HUES64 (cell line): ENCODE results near the gene SORL1-AS1.

Experiments used
- H3K27ac ChIP-seq: 2 replicates; pipeline ENCODE4 v1.7.0; 2013; ENCODE audit warnings: low read depth, low read length, inconsistent platforms
- H3K27me3 ChIP-seq: 2 replicates; pipeline ENCODE4 v1.6.1; 2013; ENCODE audit warnings: mild to moderate bottlenecking, low read length; ENCODE audit not compliant: insufficient read depth
- H3K36me3 ChIP-seq: 2 replicates; pipeline ENCODE4 v1.6.1; 2013; ENCODE audit warnings: mild to moderate bottlenecking, low read length; ENCODE audit not compliant: insufficient read depth
- H3K4me1 ChIP-seq: 2 replicates; pipeline ENCODE4 v1.6.1; 2013; ENCODE audit warnings: mild to moderate bottlenecking, low read length, moderate library complexity; ENCODE audit not compliant: insufficient read depth
- H3K4me3 ChIP-seq: 2 replicates; pipeline ENCODE4 v1.5.1; 2013; ENCODE audit warnings: mild to moderate bottlenecking, low read length, moderate library complexity
- H3K9ac ChIP-seq: 2 replicates; pipeline ENCODE4 v1.6.1; 2013; ENCODE audit warnings: mild to moderate bottlenecking, low read depth, low read length
- H3K9me3 ChIP-seq: 2 replicates; pipeline ENCODE4 v1.6.1; 2013; ENCODE audit warnings: low read depth, low read length; ENCODE audit not compliant: insufficient read depth
- WGBS: fragments of 150-250, 120-280 bp; methylation state at CpG from one replicate; pipeline ENCODE4 v1.1.7; 2013; ENCODE audit warnings: missing lambda C conversion rate; 5-methylcytosine and 5-hydroxymethylcytosine counted together

SORL1-AS1 gene

DNA sequence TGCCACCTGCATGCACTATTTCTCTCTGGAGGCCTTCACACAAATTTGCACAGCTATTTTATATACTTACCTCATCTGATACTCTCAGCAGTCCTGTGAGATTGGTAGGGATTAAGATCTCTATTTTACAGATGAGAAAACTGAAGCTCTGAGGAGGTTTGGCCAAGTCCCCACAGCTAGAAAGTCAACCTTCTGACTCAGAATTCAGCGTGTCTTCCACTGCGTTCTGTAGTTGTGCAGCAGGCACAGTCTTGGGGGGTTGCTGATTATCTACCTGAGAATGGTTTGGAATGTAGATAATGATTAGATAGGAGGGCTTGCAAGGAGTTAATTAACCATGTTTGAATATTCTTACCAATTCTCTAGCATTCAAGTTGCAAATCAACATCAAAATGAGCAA lies 3.1 kb downstream of the SORL1-AS1 start:
- H3K9me3 ChIP-seq = no peaks in the 10 kb centered on the region
- no peak overlapping the region for H3K27ac ChIP-seq
- H3K4me3 ChIP-seq = no peak overlapping the region
- peaks cover 14% of the 10 kb centered on the region for H3K27me3 ChIP-seq
- peaks cover 15% of the 10 kb centered on the region for H3K4me1 ChIP-seq
- no peaks in the 10 kb centered on the region for H3K36me3 ChIP-seq
- H3K9ac ChIP-seq = no peak overlapping the region
- WGBS = 94% methylated on average over 2 of the region's 2 CpGs

GRCh38 chr11:121449123-121449522 lies 3.6 kb downstream of the SORL1-AS1 start:
- 93% methylated on average over 3 of the region's 4 CpGs for WGBS
- no peaks in the 10 kb centered on the region for H3K9me3 ChIP-seq

GRCh38 chr11:121448431-121448941 lies 4.3 kb downstream of the SORL1-AS1 start:
- no peak overlapping the region for H3K4me3 ChIP-seq
- WGBS = 68% methylated on average over 3 of the region's 3 CpGs
- no peak overlapping the region for H3K27ac ChIP-seq
- H3K9ac ChIP-seq = no peak overlapping the region
- H3K27me3 ChIP-seq = peaks cover 14% of the 10 kb centered on the region
- H3K4me1 ChIP-seq = peaks cover 18% of the 10 kb centered on the region
- H3K9me3 ChIP-seq = no peaks in the 10 kb centered on the region
- no peaks in the 10 kb centered on the region for H3K36me3 ChIP-seq

More at GRCh38 chr11:121449123-121449522, 3.6 kb downstream of the SORL1-AS1 start:
- Histone ChIP-seq H3K4me3 (no peak overlapping the region), H3K27ac (no peak overlapping the region), H3K27me3 (peaks cover 14% of the 10 kb centered on the region), H3K36me3 (no peaks in the 10 kb centered on the region), H3K9ac (no peak overlapping the region), H3K4me1 (peaks cover 15% of the 10 kb centered on the region)

DNA sequence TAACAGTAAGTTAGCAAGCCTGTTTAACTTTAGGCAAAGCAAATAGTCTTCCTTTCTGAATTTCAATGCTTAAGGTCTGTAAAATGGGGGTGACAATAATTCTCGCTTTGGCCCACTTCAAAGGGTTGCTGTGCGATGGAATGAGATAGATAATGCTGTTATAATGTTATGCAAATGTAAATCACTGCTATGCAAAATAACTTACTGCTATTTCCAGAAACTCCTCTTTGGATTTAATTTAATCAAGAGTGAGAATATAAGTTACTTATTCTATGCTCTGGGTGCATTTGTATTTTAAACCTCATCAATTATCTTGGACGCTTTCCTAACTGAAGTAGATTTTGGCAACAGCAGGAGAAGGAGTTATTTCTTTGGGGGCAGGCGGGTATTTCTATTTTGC lies 4.8 kb downstream of the SORL1-AS1 start:
- WGBS = 85% methylated on average over 4 of the region's 4 CpGs
- no peaks in the 10 kb centered on the region for H3K9me3 ChIP-seq
- no peaks in the 10 kb centered on the region for H3K36me3 ChIP-seq
- no peak overlapping the region for H3K9ac ChIP-seq
- H3K27me3 ChIP-seq = peaks cover 14% of the 10 kb centered on the region
- H3K4me1 ChIP-seq = peaks cover 17% of the 10 kb centered on the region
- H3K27ac ChIP-seq = no peak overlapping the region
- H3K4me3 ChIP-seq = no peak overlapping the region

- Histone ChIP-seq H3K9ac (no peak overlapping the region), H3K27me3 (peaks cover 14% of the 10 kb centered on the region), H3K4me3 (no peak overlapping the region), H3K27ac (no peak overlapping the region), H3K9me3 (no peaks in the 10 kb centered on the region), H3K4me1 (peaks cover 17% of the 10 kb centered on the region), H3K36me3 (no peaks in the 10 kb centered on the region)
- 47% methylated on average over 4 of the region's 4 CpGs for WGBS
These were observed 6.0 kb downstream of the SORL1-AS1 start for GRCh38 chr11:121446752-121447156.

- Histone ChIP-seq H3K27me3 (no peaks in the 10 kb centered on the region), H3K4me3 (no peak overlapping the region), H3K4me1 (peaks cover 12% of the 10 kb centered on the region; the same call in 1 of the 2 replicates), H3K27ac (no peak overlapping the region), H3K36me3 (no peaks in the 10 kb centered on the region), H3K9me3 (no peaks in the 10 kb centered on the region), H3K9ac (no peak overlapping the region)
- 89% methylated on average over 14 of the region's 14 CpGs for WGBS
These were observed 7.5 kb downstream of the SORL1-AS1 start for GRCh38 chr11:121445071-121445768.

DNA sequence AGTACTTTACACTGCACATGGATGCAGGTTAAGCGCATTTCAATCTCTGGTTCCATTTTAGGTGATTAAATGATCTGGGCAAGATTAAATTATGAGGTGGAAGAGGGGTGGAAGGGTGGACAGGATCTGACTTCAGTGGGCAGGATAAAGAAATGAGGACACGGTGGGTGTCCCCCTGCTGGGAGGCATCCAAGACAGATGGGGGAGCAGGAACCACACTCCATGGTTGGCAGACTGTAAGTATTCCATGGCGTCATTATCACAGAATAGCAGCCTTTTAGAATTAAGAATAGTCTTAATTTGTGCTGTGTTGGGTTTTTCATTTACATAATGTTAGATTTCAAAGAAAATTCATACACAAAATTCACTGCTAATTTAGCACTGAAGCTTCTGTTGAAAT lies 8.2 kb downstream of the SORL1-AS1 start:
- H3K9me3 ChIP-seq = no peaks in the 10 kb centered on the region
- WGBS = 82% methylated on average over 3 of the region's 3 CpGs
- no peak overlapping the region for H3K9ac ChIP-seq
- no peak overlapping the region for H3K27ac ChIP-seq
- peaks cover 12% of the 10 kb centered on the region; the same call in 1 of the 2 replicates for H3K4me1 ChIP-seq
- H3K27me3 ChIP-seq = no peaks in the 10 kb centered on the region
- no peak overlapping the region for H3K4me3 ChIP-seq
- no peaks in the 10 kb centered on the region for H3K36me3 ChIP-seq

DNA sequence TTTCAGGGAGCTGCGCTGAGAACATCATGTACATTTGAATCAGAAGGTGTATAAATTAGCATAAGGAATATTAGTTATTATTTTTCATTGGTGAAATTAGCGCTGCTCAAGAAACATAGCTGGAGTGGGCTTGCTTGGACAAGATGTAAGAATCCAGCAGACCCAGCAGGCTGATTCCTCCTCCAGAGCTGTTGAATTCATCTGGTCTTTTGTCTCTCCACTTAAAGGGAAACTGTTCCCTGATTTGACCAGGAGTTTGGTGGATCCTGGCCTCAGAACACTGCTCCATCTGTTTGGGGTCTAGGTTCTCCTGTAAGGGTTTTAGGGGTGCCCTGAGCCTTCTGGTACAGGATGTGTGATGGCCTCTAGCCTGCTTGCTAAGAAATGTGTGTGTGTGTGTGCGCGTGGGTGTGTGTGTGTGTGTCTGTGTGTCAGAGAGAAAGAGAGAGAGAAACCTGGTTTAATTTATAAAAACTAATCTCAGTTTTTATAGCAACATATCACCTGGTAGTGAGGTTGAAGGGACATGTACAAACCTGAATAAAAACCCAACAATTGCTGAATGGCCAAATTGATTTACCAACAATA lies 9.0 kb downstream of the SORL1-AS1 start:
- H3K27ac ChIP-seq = no peak overlapping the region
- peaks cover 12% of the 10 kb centered on the region; the same call in 1 of the 2 replicates for H3K4me1 ChIP-seq
- H3K9ac ChIP-seq = no peak overlapping the region
- H3K36me3 ChIP-seq = no peaks in the 10 kb centered on the region
- WGBS = 94% methylated on average over 4 of the region's 4 CpGs
- no peak overlapping the region for H3K4me3 ChIP-seq
- H3K27me3 ChIP-seq = no peaks in the 10 kb centered on the region
- no peaks in the 10 kb centered on the region for H3K9me3 ChIP-seq

DNA sequence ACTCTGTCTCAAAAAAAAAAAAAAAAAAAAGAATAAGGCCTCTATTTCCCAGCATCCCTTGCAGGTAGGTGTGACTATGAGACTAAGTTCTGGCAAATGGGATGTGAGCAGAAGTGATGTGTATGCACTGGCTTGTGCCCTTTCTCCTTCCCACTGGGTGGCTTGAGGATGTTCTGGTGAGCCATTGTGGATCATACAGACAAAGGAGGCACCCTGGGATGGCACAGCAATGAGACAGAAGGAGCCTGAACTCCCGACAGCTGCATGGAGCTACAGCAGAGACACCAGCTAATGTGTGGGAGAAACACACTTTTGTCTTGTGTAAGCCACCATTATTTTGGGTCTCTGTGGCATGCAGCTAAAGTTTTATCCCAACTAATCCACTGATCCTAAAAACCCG lies 11.2 kb downstream of the SORL1-AS1 start:
- Histone ChIP-seq H3K4me1 (peaks cover 7% of the 10 kb centered on the region; the same call in 1 of the 2 replicates), H3K27me3 (no peaks in the 10 kb centered on the region), H3K36me3 (no peaks in the 10 kb centered on the region), H3K9me3 (no peaks in the 10 kb centered on the region), H3K27ac (no peak overlapping the region), H3K9ac (no peak overlapping the region), H3K4me3 (no peak overlapping the region)
- 76% methylated on average over 2 of the region's 2 CpGs for WGBS

- Histone ChIP-seq H3K27me3 (0 out of 2 replicates have a peak, but pooled peaks cover 1% of the 10 kb centered on the region), H3K9ac (no peak overlapping the region), H3K4me3 (no peak overlapping the region), H3K36me3 (no peaks in the 10 kb centered on the region), H3K27ac (no peak overlapping the region), H3K9me3 (no peaks in the 10 kb centered on the region), H3K4me1 (peaks cover 6% of the 10 kb centered on the region; the same call in 1 of the 2 replicates)
These were observed 13.0 kb downstream of the SORL1-AS1 start for GRCh38 chr11:121439759-121440158.

GRCh38 chr11:121439337-121439736 lies 13.4 kb downstream of the SORL1-AS1 start:
- no peak overlapping the region for H3K4me3 ChIP-seq
- H3K27ac ChIP-seq = no peak overlapping the region
- WGBS = 98% methylated on average over 3 of the region's 4 CpGs
- 0 out of 2 replicates have a peak, but pooled peaks cover 4% of the 10 kb centered on the region for H3K27me3 ChIP-seq
- H3K9ac ChIP-seq = no peak overlapping the region
- H3K4me1 ChIP-seq = peaks cover 6% of the 10 kb centered on the region; the same call in 1 of the 2 replicates
- no peaks in the 10 kb centered on the region for H3K9me3 ChIP-seq
- no peaks in the 10 kb centered on the region for H3K36me3 ChIP-seq
